IMR-90 (cell line): ENCODE data around the gene OSBPL6. TPM values are rescaled to one million over a fixed set of nuclear protein-coding genes. Genes with fewer than 3 reads are reported as not detected.

Source experiments
- ATAC-seq: fragments of 200-7000 bp; cut with Tn5 transposase; 2 replicates; pipeline ENCODE4 v1.9.1; 2020; ENCODE audit warnings: low read depth, mild to moderate bottlenecking, moderate library complexity
- BruUV-seq: library from RNA; stranded (reverse); fragments of 400-500 nt; replicated peaks from 2 replicates; lab custom pipeline; 2021; lab: Mats Ljungman, UMichigan
- CTCF ChIA-PET: fragments of 300-600 bp; formaldehyde crosslinking; extraction: SDS; loops from one replicate; lab custom pipeline; 2021; ENCODE audit warnings: antibody characterized with exemption; lab: Yijun Ruan, JAX
- POLR2A ChIA-PET: fragments of 300-600 bp; sonication (Branson Sonifier 250); formaldehyde crosslinking; loops from one replicate; lab custom pipeline; 2022; ENCODE audit warnings: antibody characterized with exemption; ENCODE audit not compliant: unreplicated experiment; lab: Charles Lee
- DNase-seq: peaks from one replicate; pipeline ENCODE4 v3.0.0; 2013
- H2AFZ ChIP-seq: replicated peaks from 2 replicates; pipeline ENCODE3; 2013; ENCODE audit warnings: low read length, mild to moderate bottlenecking; ENCODE audit not compliant: poor library complexity
- H2AK5ac ChIP-seq: 2 replicates; pipeline ENCODE4 v1.6.1; 2013; ENCODE audit warnings: low read depth, low read length, inconsistent platforms
- H2AK9ac ChIP-seq: replicated peaks from 2 replicates; pipeline ENCODE3; 2013; ENCODE audit warnings: mild to moderate bottlenecking, low read depth, low read length, moderate library complexity; ENCODE audit not compliant: poor library complexity
- H2BK120ac ChIP-seq: 2 replicates; pipeline ENCODE4 v1.6.1; 2013; ENCODE audit warnings: low read depth, low read length, inconsistent platforms
- H2BK15ac ChIP-seq: 3 replicates; pipeline ENCODE4 v1.6.1; 2013; ENCODE audit warnings: low read depth, low read length, inconsistent platforms
- H2BK20ac ChIP-seq: 2 replicates; pipeline ENCODE4 v1.6.1; 2013; ENCODE audit warnings: low read depth, mild to moderate bottlenecking, inconsistent platforms, low read length, moderate library complexity
- H2BK5ac ChIP-seq: 2 replicates; pipeline ENCODE4 v1.6.1; 2013; ENCODE audit warnings: mild to moderate bottlenecking, low read depth, low read length, inconsistent platforms; ENCODE audit not compliant: poor library complexity, severe bottlenecking
- H3K14ac ChIP-seq: replicated peaks from 2 replicates; pipeline ENCODE4 v1.6.1; 2013; ENCODE audit warnings: low read depth, low read length, inconsistent platforms
- H3K18ac ChIP-seq: 2 replicates; pipeline ENCODE4 v1.6.1; 2013; ENCODE audit warnings: low read depth, low read length, control low read depth
- H3K23ac ChIP-seq: 2 replicates; pipeline ENCODE4 v1.6.1; 2013; ENCODE audit warnings: low read depth, low read length, inconsistent platforms
- H3K27ac ChIP-seq: 2 replicates; pipeline ENCODE4 v1.5.1; 2013; ENCODE audit warnings: mild to moderate bottlenecking, control low read depth, low read length; ENCODE audit not compliant: insufficient read depth
- H3K27me3 ChIP-seq: 2 replicates; pipeline ENCODE4 v1.6.1; 2013; ENCODE audit warnings: low read length; ENCODE audit not compliant: control insufficient read depth, insufficient read depth
- H3K36me3 ChIP-seq: 2 replicates; pipeline ENCODE4 v1.6.1; 2013; ENCODE audit warnings: low read length, mixed read lengths; ENCODE audit not compliant: control insufficient read depth, insufficient read depth
- H3K4ac ChIP-seq: 2 replicates; pipeline ENCODE4 v1.6.1; 2013; ENCODE audit warnings: low read depth, low read length, inconsistent platforms
- H3K4me1 ChIP-seq: 2 replicates; pipeline ENCODE4 v1.6.1; 2013; ENCODE audit warnings: low read length, mixed read lengths; ENCODE audit not compliant: control insufficient read depth, insufficient read depth
- H3K4me2 ChIP-seq: 2 replicates; pipeline ENCODE4 v1.6.1; 2013; ENCODE audit warnings: low read depth, mild to moderate bottlenecking, control low read depth, low read length, moderate library complexity
- H3K4me3 ChIP-seq: 2 replicates; pipeline ENCODE4 v1.5.1; 2013; ENCODE audit warnings: low read depth, mild to moderate bottlenecking, control low read depth, low read length, moderate library complexity; ENCODE audit not compliant: insufficient read depth
- H3K56ac ChIP-seq: 2 replicates; pipeline ENCODE4 v1.6.1; 2013; ENCODE audit warnings: low read length, inconsistent platforms; ENCODE audit not compliant: insufficient read depth; ENCODE audit errors: extremely low read depth
- H3K79me1 ChIP-seq, 2 experiments: 2 replicates each; pipeline ENCODE4 v1.6.1; 2013; ENCODE audit warnings: low read length in 2 of 2, inconsistent platforms in 1 of 2, low read depth in 1 of 2
- H3K9ac ChIP-seq: 2 replicates; pipeline ENCODE4 v1.6.1; 2013; ENCODE audit warnings: low read depth, low read length, control low read depth
- H3K9me1 ChIP-seq: 2 replicates; pipeline ENCODE4 v1.6.1; 2013; ENCODE audit warnings: low read length, inconsistent platforms; ENCODE audit not compliant: insufficient read depth
- H3K9me3 ChIP-seq: 2 replicates; pipeline ENCODE4 v1.6.1; 2013; ENCODE audit warnings: low read length; ENCODE audit not compliant: control insufficient read depth, insufficient read depth
- H4K20me1 ChIP-seq: 2 replicates; pipeline ENCODE4 v1.6.1; 2013; ENCODE audit warnings: low read length, inconsistent platforms; ENCODE audit not compliant: insufficient read depth
- H4K5ac ChIP-seq: 2 replicates; pipeline ENCODE4 v1.6.1; 2013; ENCODE audit warnings: mild to moderate bottlenecking, low read depth, low read length, control low read depth
- H4K8ac ChIP-seq, 2 experiments: 2 replicates each; pipeline ENCODE4 v1.6.1; 2013; ENCODE audit warnings: low read depth in 2 of 2, low read length in 2 of 2, control low read depth in 1 of 2, inconsistent platforms in 1 of 2
- H4K91ac ChIP-seq: 2 replicates; pipeline ENCODE4 v1.6.1; 2013; ENCODE audit warnings: low read depth, low read length, inconsistent platforms; ENCODE audit not compliant: insufficient read depth
- BHLHE40 ChIP-seq: fragments of 150-350 bp; IDR thresholded peaks from 2 replicates; pipeline ENCODE4 v1.6.1; 2016; ENCODE audit warnings: mild to moderate bottlenecking, low read depth, low read length
- CEBPB ChIP-seq: IDR thresholded peaks from 2 replicates; pipeline ENCODE4 v1.6.1; 2012; ENCODE audit warnings: low read depth, low read length, improper control_type of control experiment
- CHD1 ChIP-seq: IDR thresholded peaks from 2 replicates; pipeline ENCODE4 v1.6.1; 2012; ENCODE audit warnings: low read depth, low read length, improper control_type of control experiment
- CTCF ChIP-seq: conservative IDR thresholded peaks from 2 replicates; pipeline ENCODE4 v1.5.1; 2012; ENCODE audit warnings: mild to moderate bottlenecking, low read depth, low read length, improper control_type of control experiment
- ELK1 ChIP-seq: fragments of 150-350 bp; IDR thresholded peaks from 2 replicates; pipeline ENCODE4 v1.6.1; 2016; ENCODE audit warnings: low read depth, mild to moderate bottlenecking, low read length, moderate library complexity, borderline replicate concordance
- FOS ChIP-seq: fragments of 150-350 bp; IDR thresholded peaks from 2 replicates; pipeline ENCODE4 v1.6.1; 2016; ENCODE audit warnings: low read depth, low read length
- MAFK ChIP-seq: IDR thresholded peaks from 2 replicates; pipeline ENCODE4 v1.6.1; 2012; ENCODE audit warnings: low read depth, low read length, improper control_type of control experiment
- MAZ ChIP-seq: IDR thresholded peaks from 2 replicates; pipeline ENCODE4 v1.6.1; 2012; ENCODE audit warnings: low read depth, mild to moderate bottlenecking, low read length, improper control_type of control experiment, moderate library complexity, borderline replicate concordance
- MXI1 ChIP-seq: IDR thresholded peaks from 2 replicates; pipeline ENCODE4 v1.6.1; 2012; ENCODE audit warnings: low read depth, mild to moderate bottlenecking, low read length, moderate library complexity, borderline replicate concordance
- NFE2L2 ChIP-seq: fragments of 150-350 bp; IDR thresholded peaks from 2 replicates; pipeline ENCODE4 v1.6.1; 2016; ENCODE audit warnings: low read depth, mild to moderate bottlenecking, low read length
- POLR2A ChIP-seq: IDR thresholded peaks from 2 replicates; pipeline ENCODE4 v1.6.1; 2012; ENCODE audit warnings: mild to moderate bottlenecking, low read depth, low read length
- RAD21 ChIP-seq: IDR thresholded peaks from 2 replicates; pipeline ENCODE4 v1.6.1; 2012; ENCODE audit warnings: low read length, improper control_type of control experiment
- RCOR1 ChIP-seq: IDR thresholded peaks from 2 replicates; pipeline ENCODE4 v1.6.1; 2012; ENCODE audit warnings: mild to moderate bottlenecking, low read length, improper control_type of control experiment; ENCODE audit not compliant: insufficient replicate concordance
- RFX5 ChIP-seq: IDR thresholded peaks from 2 replicates; pipeline ENCODE4 v1.8.0; 2012; ENCODE audit warnings: low read depth, mild to moderate bottlenecking, low read length, moderate library complexity
- SMC3 ChIP-seq: fragments of 150-350 bp; IDR thresholded peaks from 2 replicates; pipeline ENCODE4 v1.6.1; 2016; ENCODE audit warnings: low read depth, mild to moderate bottlenecking, antibody characterized with exemption, low read length, moderate library complexity
- USF2 ChIP-seq: fragments of 150-350 bp; IDR thresholded peaks from 2 replicates; pipeline ENCODE4 v1.6.1; 2017; ENCODE audit warnings: mild to moderate bottlenecking, antibody characterized with exemption, low read length, low read depth
- WGBS, 2 experiments: methylation state at CpG; one replicate each; pipeline versions ENCODE4 v1.1.5 to v1.1.7; 2013; ENCODE audit warnings: missing lambda C conversion rate in 2 of 2; ENCODE audit not compliant: insufficient read length in 1 of 2; ENCODE audit errors: extremely low coverage in 2 of 2; 5-methylcytosine and 5-hydroxymethylcytosine counted together
- dilution Hi-C: fragments of 300-500 bp; cut with HindIII; formaldehyde crosslinking; loops from one replicate; pipeline ENCODE4 v1.14.3; 2018; ENCODE audit warnings: low sequenced_read_pairs; ENCODE audit not compliant: unreplicated experiment
- in situ Hi-C: fragments of 300-500 bp; cut with MboI; formaldehyde crosslinking; loops from 3 replicates; pipeline ENCODE4 v1.14.3; 2019; ENCODE audit warnings: low sequenced_read_pairs, inconsistent platforms, mixed read lengths
- intact Hi-C: fragments of 100-400 bp; cut with micrococcal nuclease; formaldehyde crosslinking; loops from 2 replicates; pipeline ENCODE4 v1.10.0; 2022
- polyA plus RNA-seq, 3 experiments: library from polyadenylated mRNA; depleted of rRNA; stranded (reverse); fragments of >200 nt; gene quantifications; 2 replicates each; pipeline ENCODE4 v1.2.3, GENCODE V29; 2012; ENCODE audit warnings: low replicate concordance in 1 of 3
- total RNA-seq: library from RNA; depleted of rRNA; stranded (reverse); fragments of >200 nt; gene quantifications from 2 replicates; pipeline ENCODE4 v1.2.3, GENCODE V29; 2012

OSBPL6 gene
- total and polyA plus RNA-seq, 2 of the 4 experiments (the other 2 are of a cell fraction), result 3.2 to 3.7 TPM

GRCh38 chr2:178213991-178214390 is 19.7 kb downstream of the OSBPL6 start:
- POLR2A ChIA-PET, result no interaction called here
- intact Hi-C loops, result no loop called here
- no peak overlapping the region for H2AK5ac ChIP-seq

More at GRCh38 chr2:178213991-178214390, 19.7 kb downstream of the OSBPL6 start:
- no peak for TF ChIP-seq POLR2A
- TF ChIP-seq CTCF, result no peak
- TF ChIP-seq USF2, result no peak
- TF ChIP-seq CEBPB, result no peak
- no peak for TF ChIP-seq ELK1
- no peak for TF ChIP-seq CHD1
- TF ChIP-seq MXI1, result no peak
- TF ChIP-seq MAZ, result no peak
- TF ChIP-seq NFE2L2, result no peak
- no peak for TF ChIP-seq SMC3
- TF ChIP-seq RCOR1, result no peak
- TF ChIP-seq BHLHE40, result no peak
- TF ChIP-seq RFX5, result no peak
- no peak for TF ChIP-seq MAFK
- TF ChIP-seq FOS, result no peak
- TF ChIP-seq RAD21, result no peak
- Histone ChIP-seq H3K4me3 (no peak overlapping the region), H2BK15ac (no peak overlapping the region), H3K9ac (no peak overlapping the region), H3K14ac (no peak overlapping the region), H3K18ac (no peak overlapping the region), H3K36me3 (no peaks in the 10 kb centered on the region), H3K23ac (no peak overlapping the region), H4K5ac (no peak overlapping the region), H3K56ac (no peak overlapping the region), H2BK5ac (no peak overlapping the region), H4K20me1 (no peaks in the 10 kb centered on the region), H3K79me1 (no peaks in the 10 kb centered on the region; a peak in 1 of 4 replicates), H4K91ac (no peak overlapping the region), H2AFZ (no peak overlapping the region), H3K9me3 (no peaks in the 10 kb centered on the region), H2BK20ac (no peak overlapping the region), H4K8ac (no peak overlapping the region), H3K27me3 (no peaks in the 10 kb centered on the region), H2AK9ac (no peak overlapping the region), H3K4ac (no peak overlapping the region), H2BK120ac (no peak overlapping the region), H3K27ac (no peak overlapping the region), H3K4me1 (no peaks in the 10 kb centered on the region), H3K9me1 (no peaks in the 10 kb centered on the region), H3K4me2 (no peak overlapping the region)
- BruUV-seq, result no TSS peak
- in situ Hi-C loops, result no loop called here
- dilution Hi-C loops, result no loop called here
- DNase-seq (no peak), ATAC-seq (no peak)
- CTCF ChIA-PET, result no interaction called here
- WGBS, 2 experiments, result no CpG with 5 or more reads among the region's 1 CpG
